GM19351 (cell line): Measurements from ENCODE around the gene PTTG1IP.

Source experiments
- ATAC-seq: cut with Tn5 transposase; IDR thresholded peaks from one replicate; pipeline ENCODE4 v1.9.1; 2021; ENCODE audit warnings: mild to moderate bottlenecking, moderate library complexity; ENCODE audit not compliant: unreplicated experiment

PTTG1IP gene

DNA sequence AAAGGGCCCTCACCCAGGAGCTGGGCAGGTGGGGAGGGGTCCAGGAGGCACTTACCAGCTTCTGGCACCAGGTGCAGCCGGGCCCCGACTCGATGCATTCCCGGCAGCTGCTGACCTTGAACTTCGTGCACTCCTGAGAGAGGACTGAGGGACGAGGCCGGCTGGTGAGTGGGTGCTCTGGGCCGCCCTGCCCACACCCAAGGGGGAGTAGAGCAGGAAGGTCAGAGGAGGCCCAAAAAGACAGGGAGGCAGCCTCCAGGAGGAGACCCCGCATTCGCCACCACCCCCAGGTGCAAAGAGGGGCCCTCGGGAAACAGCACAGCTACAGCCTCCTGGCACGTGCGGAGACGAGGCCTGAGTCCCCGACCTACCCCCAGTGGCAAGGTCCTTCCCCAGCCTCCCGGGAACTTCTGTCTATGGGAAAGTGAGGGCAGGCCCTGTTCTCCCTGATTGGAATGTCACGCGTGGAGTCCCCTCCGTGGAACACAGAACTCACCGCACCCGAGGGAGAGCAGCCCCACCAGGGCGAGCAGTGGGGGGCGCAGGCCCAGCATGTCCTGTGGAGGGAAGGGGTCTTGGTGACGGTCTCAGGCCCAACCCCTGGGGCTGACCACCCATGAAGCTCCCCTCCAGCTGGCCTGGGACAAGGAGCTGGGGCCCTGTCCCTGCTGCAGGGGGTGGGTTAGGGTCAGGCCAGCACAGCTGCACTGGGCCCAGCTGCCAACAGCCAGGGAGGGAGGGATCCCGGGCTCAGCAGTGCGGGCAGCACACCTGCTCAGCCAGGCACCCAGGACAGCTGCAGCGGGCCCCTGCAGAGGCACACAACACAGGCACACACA lies 37.0 kb upstream of the PTTG1IP start:
- no peak for ATAC-seq

DNA sequence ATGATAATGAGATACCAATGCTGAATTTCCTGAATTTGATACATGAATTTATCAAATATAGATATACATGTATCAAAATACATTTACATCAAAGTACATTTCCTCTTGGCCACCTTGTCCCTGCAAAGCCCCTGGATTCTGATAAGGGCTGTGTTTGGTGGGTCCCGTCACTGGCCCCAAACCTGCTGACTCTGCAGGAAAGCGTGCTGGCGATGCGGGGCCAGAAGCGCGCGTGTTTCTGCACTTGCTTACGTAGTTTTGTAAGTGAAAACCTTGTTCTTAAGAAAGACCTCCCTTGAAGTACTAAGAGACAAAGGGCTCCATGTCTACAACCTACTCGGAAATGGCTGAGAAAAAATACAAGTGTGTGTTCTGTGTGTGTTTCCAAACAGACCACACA lies 36.2 kb upstream of the PTTG1IP start:
- ATAC-seq = no peak

DNA sequence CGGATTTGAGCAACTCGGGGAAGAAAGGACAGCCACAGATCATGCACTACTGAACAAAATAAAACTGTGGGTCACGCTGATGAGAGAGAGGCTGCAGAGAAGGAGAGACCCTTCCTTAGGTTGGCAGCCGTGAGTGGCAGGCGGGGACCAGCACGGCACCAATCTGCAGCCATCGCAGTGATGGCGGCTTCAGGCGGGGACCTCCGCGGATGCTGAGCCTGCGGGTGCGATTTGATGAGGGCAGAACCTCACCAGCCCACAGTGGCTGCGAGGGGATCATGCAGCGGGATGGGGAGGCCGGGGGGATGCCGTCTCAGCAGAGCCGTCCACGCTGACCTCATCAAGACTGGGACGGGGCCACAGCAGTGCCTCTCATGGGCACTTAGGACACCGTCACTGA lies 35.4 kb upstream of the PTTG1IP start:
- ATAC-seq = no peak

DNA sequence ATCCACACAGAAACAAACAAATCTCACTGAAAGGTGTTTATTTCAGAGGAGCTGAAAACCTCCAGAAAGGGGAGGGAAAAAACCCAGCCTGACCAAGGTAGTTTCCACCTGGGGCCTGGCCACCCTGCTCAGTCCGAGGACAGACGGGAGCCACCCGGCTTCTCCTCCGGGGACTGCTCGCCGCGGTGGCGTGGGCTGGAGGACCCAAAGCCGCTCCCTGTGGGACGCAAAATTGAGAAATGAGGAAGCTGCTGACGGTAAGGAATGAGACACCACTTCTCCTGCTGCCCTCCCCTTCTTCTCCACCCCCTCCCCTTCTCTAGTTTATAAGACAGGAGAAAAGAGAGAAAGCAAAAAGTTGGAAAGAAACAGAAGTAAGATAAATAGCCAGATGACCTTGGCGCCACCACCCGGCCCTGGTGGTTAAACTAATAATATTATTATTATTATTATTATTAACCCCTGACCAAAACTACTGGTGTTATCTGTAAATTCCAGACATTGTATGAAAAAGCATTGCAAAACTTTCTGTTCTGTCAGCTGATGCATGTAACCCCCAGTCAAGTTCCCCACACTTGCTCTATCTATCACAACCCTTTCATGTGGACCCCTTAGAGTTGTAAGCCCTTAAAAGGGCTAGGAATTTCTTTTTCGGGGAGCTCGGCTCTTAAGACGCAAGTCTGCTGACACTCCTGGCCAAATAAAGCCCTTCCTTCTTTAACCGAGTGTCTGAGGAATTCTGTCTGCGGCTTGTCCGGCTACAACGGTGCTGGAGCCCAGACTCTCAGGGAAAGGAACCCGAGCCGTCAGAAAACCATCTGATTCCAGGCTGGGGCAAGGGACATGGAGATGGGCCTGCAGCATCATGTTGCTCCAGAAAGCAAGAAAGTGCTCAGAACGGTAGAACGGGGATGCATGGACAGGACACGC lies 34.7 kb upstream of the PTTG1IP start:
- no peak for ATAC-seq

DNA sequence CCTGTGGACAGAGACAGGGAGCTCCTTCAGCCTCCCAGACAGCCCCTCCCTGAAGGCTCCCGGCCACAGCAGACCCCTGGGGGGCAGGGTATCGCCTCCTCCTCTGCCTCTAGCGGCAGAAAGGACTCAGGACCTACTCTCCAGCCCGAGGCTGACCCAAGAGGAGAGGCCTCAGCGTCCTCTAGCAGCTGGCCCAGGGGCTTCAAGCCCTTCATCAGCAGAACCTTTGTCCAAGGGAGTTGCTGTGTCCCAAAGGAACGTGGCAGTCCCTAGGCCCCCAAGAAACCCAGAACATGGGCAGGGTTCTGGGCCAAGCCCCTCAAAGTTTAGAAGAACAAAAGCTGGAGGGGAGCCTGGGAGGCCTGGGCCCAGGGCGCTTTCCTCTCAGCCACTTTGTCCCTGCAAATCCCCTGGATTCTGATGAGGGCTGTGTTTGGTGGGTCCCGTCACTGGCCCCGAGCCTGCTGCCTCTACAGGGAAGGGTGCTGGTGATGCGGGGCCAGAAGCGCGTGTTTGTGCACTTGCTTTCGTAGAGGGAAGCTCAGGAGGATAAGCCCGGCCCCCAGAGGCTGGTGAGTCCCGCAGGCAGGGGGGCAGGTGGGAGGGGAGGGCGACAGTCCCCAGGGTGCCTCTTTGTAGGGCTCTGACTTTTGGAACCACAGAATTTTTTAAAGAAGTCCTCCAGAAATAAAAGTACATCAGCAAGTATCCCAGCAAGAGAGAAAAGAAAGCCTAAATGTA lies 33.9 kb upstream of the PTTG1IP start:
- ATAC-seq = no peak

DNA sequence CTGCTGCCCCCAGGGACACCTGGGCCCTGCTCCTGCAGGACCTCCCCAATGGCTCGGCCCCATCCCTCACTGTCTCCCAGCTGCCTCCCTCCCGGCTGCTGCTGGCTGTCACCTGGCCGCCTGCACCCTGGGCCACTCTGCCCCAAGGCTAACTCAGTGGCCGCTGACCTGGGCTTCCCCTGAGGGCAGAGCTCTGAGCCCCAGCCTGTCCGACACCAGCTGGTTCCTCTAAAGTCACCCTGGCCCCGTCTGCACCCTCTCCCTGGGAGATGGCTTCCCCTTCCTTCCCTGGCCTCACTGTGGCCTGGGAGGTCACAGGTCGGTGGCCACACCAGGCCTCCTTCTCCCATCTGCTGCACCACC lies 32.2 kb upstream of the PTTG1IP start:
- no peak for ATAC-seq

DNA sequence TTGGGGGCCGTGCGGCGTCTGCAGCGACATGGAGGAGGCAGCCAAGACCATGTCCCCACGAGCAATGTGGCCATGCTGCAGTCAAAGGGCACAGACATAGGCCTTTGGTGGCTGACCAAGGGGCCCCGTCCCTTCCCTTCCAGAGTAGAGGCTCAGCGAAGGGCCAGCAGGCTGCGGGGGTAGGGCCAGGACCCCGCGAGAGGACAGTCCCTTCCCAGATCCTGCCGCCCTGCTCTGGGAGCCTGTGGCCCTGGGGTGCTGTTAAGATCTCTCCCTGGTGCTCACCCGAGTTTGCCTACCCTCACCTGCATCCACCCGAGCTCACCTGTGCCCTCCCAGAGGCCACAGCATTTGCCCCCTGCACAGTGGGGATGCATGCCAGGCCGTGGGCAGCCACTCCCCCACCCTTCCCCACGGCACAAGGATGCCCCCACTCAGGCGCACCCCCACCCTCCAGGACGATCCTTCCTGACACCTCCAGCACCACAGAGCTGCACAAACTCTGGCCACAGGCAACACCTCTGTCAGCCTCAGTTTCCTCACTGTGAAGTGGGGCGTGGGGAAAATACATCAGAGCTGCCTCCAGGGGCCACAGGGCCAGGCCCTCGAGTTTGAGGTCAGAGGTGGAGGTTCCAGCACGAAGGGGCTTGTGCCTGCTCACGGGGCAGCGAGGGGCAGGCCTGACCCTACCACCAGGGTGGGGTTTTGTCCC lies 31.7 kb upstream of the PTTG1IP start:
- ATAC-seq = no peak

DNA sequence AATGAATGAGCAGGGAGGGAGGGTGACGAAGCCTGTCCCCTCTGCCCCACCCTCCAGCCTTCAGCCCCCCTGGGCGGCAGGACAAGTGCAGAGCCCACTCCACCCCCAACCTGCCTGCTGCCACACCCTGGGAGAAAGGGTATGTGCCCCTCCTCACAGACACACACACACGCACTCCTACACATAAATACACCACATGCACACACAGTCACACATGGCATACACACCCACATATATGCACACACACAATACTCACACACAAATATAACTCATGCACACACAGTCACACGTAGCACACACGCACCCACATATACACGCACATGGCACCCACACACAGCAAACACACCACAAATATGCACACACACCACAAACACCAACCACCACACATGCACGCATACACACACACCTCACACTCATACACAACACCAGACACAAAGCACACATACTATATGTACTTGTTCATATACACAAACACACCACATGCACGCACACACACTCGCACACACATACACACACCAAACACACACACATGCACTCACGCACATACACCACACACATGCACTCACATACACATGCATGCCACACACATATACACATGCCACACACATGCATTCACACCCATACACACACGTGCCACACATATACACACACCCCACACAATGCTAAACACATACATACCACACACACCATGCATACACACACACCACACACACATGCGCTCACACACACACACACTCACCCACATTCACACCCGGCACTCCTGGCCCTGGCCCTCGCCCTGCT lies 30.8 kb upstream of the PTTG1IP start:
- no peak for ATAC-seq

DNA sequence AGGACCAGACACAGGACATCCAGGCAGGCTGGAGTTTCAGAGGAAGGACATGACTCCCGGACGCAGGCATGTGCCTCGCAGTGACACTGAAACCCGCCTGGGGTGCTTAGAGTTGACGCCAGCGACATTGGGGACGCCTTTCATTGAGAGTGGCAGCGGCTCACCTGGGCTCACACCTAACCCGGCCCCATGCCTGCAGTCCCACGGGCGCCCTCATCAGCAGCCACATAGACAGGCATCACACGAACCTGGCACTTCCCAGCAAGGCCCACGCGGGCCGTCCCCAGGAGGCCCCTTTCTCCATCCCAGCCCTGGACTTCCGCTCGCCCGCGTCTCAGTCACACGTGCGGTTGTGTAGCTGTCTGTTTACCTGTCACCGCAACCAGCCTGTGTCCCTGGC lies 30.2 kb upstream of the PTTG1IP start:
- no peak for ATAC-seq

DNA sequence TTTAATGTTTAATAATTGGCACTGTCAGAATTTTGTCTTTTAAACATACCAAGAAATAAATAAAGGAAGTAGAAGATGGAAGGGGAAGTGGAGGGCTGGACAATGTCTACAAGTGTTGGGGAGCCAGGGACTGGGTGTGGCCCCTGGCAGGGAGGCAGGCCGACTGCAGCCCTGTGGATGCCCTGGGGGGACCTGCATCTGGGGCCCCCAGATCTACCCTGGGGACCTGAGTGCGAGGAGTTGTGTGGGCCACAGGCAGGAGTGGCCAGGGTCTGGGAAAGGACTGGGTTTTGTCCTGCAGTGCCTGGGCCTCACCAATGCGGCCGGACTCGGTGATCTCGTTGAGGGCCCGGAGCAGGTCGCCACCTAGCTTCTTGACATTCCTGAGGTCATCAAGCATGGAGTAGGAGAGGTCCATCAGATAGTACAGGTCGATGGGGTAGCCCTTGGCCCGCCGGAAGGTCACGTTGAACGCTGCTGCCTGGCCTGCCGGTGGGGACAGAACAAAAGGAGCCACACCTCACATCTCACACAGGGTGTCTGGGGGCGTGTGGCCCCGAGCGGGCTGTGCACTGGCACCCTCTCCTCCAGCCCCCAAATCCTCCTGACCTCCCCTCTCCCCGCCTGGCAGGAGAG lies 29.7 kb upstream of the PTTG1IP start:
- ATAC-seq = no peak

DNA sequence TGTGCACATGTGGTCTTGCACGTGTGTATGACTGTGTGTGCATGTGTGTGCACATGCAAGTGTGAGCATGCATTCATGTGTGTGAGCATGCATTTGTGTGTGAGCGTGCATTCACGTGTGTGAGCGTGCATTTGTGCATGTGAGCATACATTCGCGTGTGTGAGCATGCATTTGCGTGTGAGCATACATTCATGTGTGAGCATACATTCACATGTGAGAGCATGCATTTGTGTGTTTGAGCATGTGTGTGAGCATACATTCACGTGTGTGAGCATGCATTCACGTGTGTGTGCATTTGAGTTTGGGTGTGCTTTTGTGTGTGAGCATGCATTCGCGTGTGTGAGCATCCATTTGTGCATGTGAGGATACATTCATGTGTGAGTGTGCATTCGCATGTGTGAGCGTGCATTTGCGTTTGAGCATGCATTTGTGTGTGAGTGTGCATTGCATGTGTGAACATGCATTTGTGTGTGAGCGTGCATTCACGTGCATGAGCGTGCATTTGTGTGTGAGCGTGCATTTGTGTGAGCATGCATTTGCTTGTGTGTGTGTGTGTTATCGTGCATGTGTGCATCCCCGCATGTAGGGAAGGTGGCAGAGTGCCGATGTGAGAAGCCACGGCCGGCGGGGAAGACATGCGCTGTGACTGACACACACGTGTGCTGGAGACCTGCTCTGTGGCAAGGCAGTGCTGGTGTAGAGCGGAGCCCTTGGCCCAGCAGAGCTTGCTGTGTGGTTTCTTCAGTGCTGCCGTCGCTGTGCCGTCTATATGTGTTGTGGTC lies 29.0 kb upstream of the PTTG1IP start:
- no peak for ATAC-seq

DNA sequence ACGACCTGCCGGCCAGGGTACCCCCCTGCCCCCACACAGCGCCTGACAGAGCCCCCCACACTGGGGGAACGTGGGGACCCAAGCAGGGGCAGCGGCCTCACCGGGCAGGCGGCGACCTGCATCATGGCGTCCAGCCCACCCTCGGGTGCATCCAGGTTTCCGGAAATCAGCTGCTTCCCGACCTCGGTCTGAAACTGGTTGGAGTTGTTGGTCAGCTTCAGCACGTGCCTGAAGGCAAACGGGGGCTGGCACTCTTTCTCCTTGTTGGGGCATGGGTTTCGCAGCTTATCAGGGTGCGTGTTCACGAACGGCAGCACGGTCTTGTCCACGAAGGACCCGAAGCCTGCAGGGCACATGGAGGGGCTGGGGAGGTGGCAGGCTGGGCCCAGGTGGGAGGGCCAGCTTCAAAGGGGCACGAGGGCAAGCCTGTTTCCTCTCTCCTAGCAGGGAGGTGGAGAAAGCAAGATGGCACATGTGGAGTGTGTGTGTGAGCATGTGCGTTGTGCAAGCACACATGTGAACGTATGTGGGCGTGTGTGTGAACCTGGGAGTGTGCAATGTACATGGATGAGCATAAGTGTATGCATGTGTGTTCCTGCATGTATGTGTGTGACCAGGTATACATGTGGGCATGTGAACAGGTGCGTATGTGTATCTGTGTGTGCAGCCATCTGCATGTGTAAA lies 28.0 kb upstream of the PTTG1IP start:
- no peak for ATAC-seq

DNA sequence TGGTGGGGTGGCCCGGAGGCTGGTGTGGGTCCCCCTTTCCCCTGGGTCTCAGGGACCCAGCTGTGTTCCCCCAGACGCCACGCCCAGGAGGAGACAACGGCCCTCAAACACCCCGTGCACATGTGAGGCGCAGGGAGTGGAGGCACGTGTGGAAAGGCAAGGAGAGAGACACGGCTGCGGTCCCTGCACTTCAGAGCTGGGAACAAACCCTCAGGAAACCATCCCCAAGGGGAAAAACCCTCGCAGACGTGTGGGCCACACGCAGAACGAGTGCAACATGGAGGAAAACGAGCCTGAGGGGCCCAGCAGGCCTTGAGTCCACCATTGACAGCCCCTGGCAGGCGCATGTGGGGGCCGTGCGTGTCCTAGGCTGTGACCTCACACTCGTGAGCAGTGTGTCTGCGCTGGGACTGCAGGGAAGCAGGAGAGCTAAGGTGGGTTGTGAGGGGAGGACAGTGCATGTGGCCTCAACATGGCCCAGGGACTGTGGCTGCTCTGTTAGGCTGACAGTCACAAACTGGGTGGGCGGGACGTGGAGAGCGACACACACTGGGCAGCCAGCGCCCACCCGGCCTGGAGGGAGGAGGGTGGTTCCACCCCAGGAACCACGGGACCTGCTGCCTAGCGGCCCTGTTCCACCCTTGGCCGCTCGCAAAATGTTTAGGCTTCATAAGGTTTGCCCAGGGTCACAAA lies 27.2 kb upstream of the PTTG1IP start:
- ATAC-seq = no peak

DNA sequence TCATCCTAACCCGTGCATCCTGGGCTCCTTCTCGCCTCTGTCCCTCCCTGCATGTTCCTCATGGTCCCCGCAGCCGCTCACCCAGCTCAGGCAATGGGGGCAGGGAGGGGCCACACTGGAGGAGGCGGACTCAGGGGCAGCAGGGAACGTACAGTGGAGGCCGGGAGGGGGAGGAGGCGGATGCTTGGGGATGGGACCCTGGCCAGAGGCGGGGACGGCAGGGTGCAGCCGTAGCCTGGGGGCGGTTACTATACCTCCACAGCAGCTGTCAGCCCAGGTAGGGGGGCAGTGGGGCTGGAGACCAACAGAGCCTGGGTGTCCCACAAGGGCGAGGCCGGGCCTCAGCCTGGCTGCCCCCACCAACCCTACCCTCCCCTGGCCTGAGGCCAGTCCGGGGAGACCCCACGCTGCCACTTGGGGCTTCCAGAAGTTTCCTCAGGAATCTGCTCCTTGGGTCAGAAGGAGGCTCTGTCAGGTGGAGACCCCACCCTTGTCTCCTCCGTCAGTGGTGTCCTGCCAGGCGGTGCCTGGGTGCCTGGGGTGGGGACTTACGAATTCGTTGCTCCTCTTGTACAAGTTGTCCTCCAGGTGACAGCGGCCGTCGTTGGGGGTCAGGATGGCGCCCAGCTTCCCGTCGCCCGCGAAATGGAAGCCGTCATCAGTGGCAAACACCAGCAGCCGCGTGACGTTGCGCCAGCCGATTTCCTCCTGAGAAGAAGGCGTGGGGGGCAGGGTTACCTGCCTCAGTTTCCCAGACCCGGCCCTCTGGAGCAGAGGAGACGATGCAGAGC lies 26.5 kb upstream of the PTTG1IP start:
- ATAC-seq = no peak

DNA sequence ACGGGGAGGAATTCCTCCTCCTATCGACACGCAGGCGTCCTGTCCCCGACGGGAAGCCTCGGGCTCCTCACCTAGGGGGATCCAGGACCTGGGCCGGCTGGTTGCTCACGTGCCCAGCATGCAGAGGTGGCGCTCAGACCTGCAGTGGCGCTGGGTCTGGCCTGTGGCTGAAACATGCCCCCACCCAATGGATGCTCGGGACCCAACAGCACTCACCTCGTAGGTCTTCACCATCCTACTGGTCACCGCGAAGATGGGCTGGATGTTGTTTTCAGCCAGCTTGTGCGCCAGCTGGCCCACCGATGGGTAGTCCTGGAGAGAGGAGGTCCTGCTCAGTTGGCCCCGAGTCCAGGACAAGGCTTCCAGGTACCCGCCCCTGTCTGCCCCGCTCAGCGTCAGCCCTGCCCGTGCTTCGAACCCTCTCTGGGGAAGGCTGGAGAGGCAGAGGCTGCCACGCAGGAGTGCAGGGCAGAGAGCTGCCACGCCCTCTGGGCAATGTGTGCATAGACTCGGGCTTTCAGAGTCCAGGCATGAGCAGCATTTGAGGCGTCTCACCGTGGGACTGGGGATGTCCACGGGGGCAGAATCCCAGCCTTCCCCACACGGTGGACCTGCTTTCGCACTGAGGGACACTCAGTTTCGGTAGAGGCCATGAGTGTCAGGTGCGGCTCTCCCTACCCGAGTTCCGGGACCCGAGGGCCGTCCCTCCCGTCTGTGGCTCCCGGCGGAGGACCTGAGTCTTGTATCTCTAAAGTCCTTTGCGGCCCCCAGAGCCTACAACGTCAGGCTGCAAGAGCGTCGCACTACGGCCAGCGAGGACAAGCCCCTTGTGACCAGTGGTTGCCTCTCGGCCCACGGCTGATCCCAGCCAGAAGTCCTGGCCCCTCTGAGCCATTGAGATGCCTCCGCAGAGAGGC lies 25.6 kb upstream of the PTTG1IP start:
- no peak for ATAC-seq

DNA sequence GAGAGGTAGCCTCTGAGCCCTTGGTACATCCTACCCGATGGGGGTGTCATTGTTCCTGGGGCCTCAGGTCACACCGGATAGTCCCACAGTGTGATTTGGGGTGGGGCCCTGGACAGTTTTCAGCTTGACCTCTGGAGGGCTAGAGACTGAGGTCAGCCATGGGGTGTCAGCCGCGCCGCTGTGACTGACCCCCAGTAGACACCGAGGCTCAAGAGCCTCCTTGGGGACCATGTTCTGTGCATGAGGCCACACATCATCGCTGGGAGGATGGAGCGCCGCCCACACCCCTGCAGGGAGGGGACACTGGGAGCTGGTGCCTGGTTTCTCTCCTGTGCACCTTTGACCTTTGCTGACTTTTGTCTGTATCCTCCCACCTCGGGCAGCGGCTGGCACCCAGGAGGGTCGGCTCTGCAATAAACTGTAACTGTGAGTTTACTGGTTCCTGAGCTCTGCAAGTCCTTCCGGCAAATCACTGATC lies 24.6 kb upstream of the PTTG1IP start:
- no peak for ATAC-seq
